ENCODE data around the gene PRDM7. TPM values are rescaled to one million over a fixed set of nuclear protein-coding genes. Genes with fewer than 3 reads are reported as not detected.

Gene PRDM7
- total RNA-seq, 4 donors from 2014 or later = not detected

DNA sequence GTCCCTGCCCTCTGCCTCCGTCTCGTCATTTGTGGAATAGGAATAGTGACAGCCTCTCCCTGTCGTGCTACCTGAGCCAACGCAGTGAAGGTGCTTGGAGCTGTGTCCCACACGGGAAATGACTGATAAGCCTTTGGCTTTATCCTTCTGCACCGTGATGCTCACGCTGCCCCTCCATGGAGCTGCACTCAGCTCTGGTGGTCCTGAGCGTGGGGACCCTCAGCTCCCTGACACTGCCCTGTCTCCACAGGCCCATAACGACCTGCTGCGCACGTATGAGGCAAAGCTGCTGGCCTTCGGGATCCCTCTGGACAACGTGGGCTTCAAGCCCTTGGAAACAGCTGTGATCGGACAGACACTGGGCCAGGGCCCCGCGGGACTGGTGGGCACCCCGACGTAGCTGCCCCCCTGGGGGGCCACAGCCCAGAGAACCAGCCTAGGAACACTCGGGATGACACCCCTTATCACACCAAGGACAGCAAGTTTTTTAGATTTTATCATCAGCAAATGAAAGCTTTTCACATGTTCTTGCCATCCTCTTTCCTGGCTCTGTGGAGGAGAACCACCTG is 34.1 kb downstream of the PRDM7 start:
- TF ChIP-seq POLR2A (IDR thresholded peaks at IDR 0.05) = no peak
- no peak for TF ChIP-seq CTCF (IDR thresholded peaks at IDR 0.05)
- Histone ChIP-seq H3K27ac (no peak overlapping the region), H3K9me3 (no peaks in the 10 kb centered on the region), H3K27me3 (no peaks in the 10 kb centered on the region), H3K4me3 (no peak overlapping the region), H3K36me3 (peaks cover 0 to 22% (median 0%) of the 10 kb centered on the region in 3 donors), H3K4me1 (peaks cover 0 to 20% (median 8%) of the 10 kb centered on the region in 4 donors)
- DNase-seq = no peak

- TF ChIP-seq POLR2A (IDR thresholded peaks at IDR 0.05) (no peak), CTCF (IDR thresholded peaks at IDR 0.05) (no peak)
- DNase-seq = no peak
- Histone ChIP-seq H3K36me3 (peaks cover 0 to 32% (median 0%) of the 10 kb centered on the region in 3 donors), H3K27me3 (no peaks in the 10 kb centered on the region), H3K9me3 (no peaks in the 10 kb centered on the region), H3K27ac (no peak overlapping the region), H3K4me3 (no peak overlapping the region), H3K4me1 (peaks cover 0 to 14% (median 2%) of the 10 kb centered on the region in 4 donors)
Observed at GRCh38 chr16:90041896-90042473, 35.1 kb downstream of the PRDM7 start.

GRCh38 chr16:90040152-90041023 is 36.7 kb downstream of the PRDM7 start:
- Histone ChIP-seq H3K27ac (no peak overlapping the region), H3K9me3 (no peaks in the 10 kb centered on the region), H3K27me3 (no peaks in the 10 kb centered on the region), H3K4me3 (no peak overlapping the region), H3K4me1 (peaks cover 0 to 6% (median 0%) of the 10 kb centered on the region in 4 donors), H3K36me3 (peaks cover 0 to 48% (median 0%) of the 10 kb centered on the region in 3 donors)
- DNase-seq = no peak
- TF ChIP-seq POLR2A (IDR thresholded peaks at IDR 0.05) (no peak), CTCF (IDR thresholded peaks at IDR 0.05) (no peak)

- Histone ChIP-seq H3K27ac (no peak overlapping the region), H3K4me3 (no peak overlapping the region), H3K4me1 (no peaks in the 10 kb centered on the region), H3K9me3 (no peaks in the 10 kb centered on the region), H3K36me3 (peaks cover 0 to 63% (median 0%) of the 10 kb centered on the region in 3 donors), H3K27me3 (no peaks in the 10 kb centered on the region)
- DNase-seq = no peak
- no peak for TF ChIP-seq CTCF (IDR thresholded peaks at IDR 0.05)
- no peak for TF ChIP-seq POLR2A (IDR thresholded peaks at IDR 0.05)
Observed at GRCh38 chr16:90037276-90037675, 39.9 kb downstream of the PRDM7 start.

DNA sequence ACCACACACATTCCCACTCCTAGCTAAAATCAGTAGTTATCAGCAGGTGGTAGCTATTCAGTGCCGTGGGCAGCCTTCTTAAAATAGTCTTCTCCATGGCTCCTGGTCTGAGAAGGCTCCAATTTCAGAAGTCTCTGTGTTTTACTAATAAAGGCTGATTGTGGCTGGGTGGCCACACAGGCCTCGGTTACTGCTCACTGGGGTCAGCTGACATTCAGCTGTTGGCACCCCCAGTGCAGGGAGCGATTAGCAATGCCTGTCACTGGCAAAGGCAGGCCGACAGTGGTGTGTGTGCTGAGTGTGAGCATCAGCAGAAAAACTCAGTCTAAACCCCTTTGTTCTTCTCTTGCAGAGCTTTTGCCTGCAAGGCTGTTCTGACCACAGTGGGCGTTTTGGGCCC is 41.2 kb downstream of the PRDM7 start:
- no peaks in the 10 kb centered on the region for H3K27me3 ChIP-seq
- no peaks in the 10 kb centered on the region for H3K4me1 ChIP-seq
- no peak overlapping the region for H3K27ac ChIP-seq
- H3K36me3 ChIP-seq = peaks cover 0 to 74% (median 0%) of the 10 kb centered on the region in 3 donors
- H3K4me3 ChIP-seq = no peak overlapping the region
- no peaks in the 10 kb centered on the region for H3K9me3 ChIP-seq
- TF ChIP-seq CTCF (IDR thresholded peaks at IDR 0.05) = no peak
- no peak for TF ChIP-seq POLR2A (IDR thresholded peaks at IDR 0.05)
- no peak for DNase-seq

All from Peyer's patch (tissue), 4 donors.